MM.1S (cell line): Measurements from ENCODE around the gene GPR179.

Experiments
- DNase-seq: peaks from one replicate; pipeline ENCODE4 v3.0.0-alpha.2; 2015
- H2AFZ ChIP-seq: fragments of 300-600 bp; sonication (generic); 2 replicates; pipeline ENCODE4 v1.6.0; 2016; ENCODE audit warnings: antibody characterized with exemption, low read length
- H3F3A ChIP-seq: fragments of 300-600 bp; sonication (generic); 2 replicates; pipeline ENCODE4 v1.6.1; 2016; ENCODE audit warnings: mild to moderate bottlenecking, antibody characterized with exemption, low read length, moderate library complexity, mixed read lengths; ENCODE audit not compliant: insufficient read depth
- H3K27ac ChIP-seq: fragments of 300-600 bp; sonication (generic); 2 replicates; pipeline ENCODE4 v1.5.1; 2016; ENCODE audit warnings: mild to moderate bottlenecking, low read length
- H3K27me3 ChIP-seq: fragments of 300-600 bp; sonication (generic); replicated peaks from 2 replicates; pipeline ENCODE4 v1.6.0; 2016; ENCODE audit warnings: low read length; ENCODE audit not compliant: insufficient read depth
- H3K36me3 ChIP-seq: fragments of 300-600 bp; sonication (generic); replicated peaks from 2 replicates; pipeline ENCODE4 v1.6.1; 2016; ENCODE audit warnings: mild to moderate bottlenecking, low read length, mixed read lengths; ENCODE audit not compliant: insufficient read depth
- H3K4me1 ChIP-seq: fragments of 300-600 bp; sonication (generic); 2 replicates; pipeline ENCODE4 v1.6.1; 2016; ENCODE audit warnings: low read length, mixed read lengths
- H3K4me2 ChIP-seq: fragments of 300-600 bp; sonication (generic); 2 replicates; pipeline ENCODE4 v1.6.0; 2016; ENCODE audit warnings: low read depth, low read length
- H3K4me3 ChIP-seq: fragments of 300-600 bp; sonication (generic); 2 replicates; pipeline ENCODE4 v1.5.1; 2016; ENCODE audit warnings: low read length, mixed read lengths
- H3K79me2 ChIP-seq: fragments of 300-600 bp; sonication (generic); 2 replicates; pipeline ENCODE4 v1.6.1; 2016; ENCODE audit warnings: mixed run types, low read length, mixed read lengths
- H3K9ac ChIP-seq: fragments of 300-600 bp; sonication (generic); 2 replicates; pipeline ENCODE4 v1.6.1; 2016; ENCODE audit warnings: low read length, mixed read lengths
- H3K9me2 ChIP-seq: fragments of 300-600 bp; sonication (generic); replicated peaks from 2 replicates; pipeline ENCODE4 v1.6.1; 2016; ENCODE audit warnings: mild to moderate bottlenecking, low read length, mixed read lengths; ENCODE audit not compliant: insufficient read depth
- H3K9me3 ChIP-seq: fragments of 300-600 bp; sonication (generic); replicated peaks from 2 replicates; pipeline ENCODE4 v1.6.1; 2016; ENCODE audit warnings: mild to moderate bottlenecking, low read length, mixed read lengths; ENCODE audit not compliant: insufficient read depth
- H4K20me1 ChIP-seq: fragments of 300-600 bp; sonication (generic); 2 replicates; pipeline ENCODE4 v1.6.1; 2016; ENCODE audit warnings: mild to moderate bottlenecking, low read length, moderate library complexity, mixed read lengths; ENCODE audit not compliant: insufficient read depth
- CTCF ChIP-seq: fragments of 300-600 bp; sonication (generic); IDR thresholded peaks from 2 replicates; pipeline ENCODE4 v1.5.1; 2016; ENCODE audit warnings: antibody characterized with exemption, low read length, mixed read lengths
- EZH2 ChIP-seq: fragments of 300-600 bp; sonication (generic); optimal IDR thresholded peaks from 2 replicates; pipeline ENCODE3; 2017; ENCODE audit warnings: low read depth, mild to moderate bottlenecking, antibody characterized with exemption, low read length, mixed read lengths
- EZH2phosphoT487 ChIP-seq: fragments of 300-600 bp; sonication (generic); IDR thresholded peaks from 2 replicates; pipeline ENCODE4 v1.6.1; 2018; ENCODE audit warnings: antibody characterized with exemption, low read length

The GPR179 gene

GRCh38 chr17:38344420-38344745 lies 627 bp upstream of the GPR179 start:
- no peaks in the 10 kb centered on the region for H4K20me1 ChIP-seq
- no peaks in the 10 kb centered on the region for H3K4me1 ChIP-seq
- no peak overlapping the region for H3K27ac ChIP-seq
- H3K79me2 ChIP-seq = no peaks in the 10 kb centered on the region
- no peak for TF ChIP-seq CTCF
- TF ChIP-seq EZH2 = no peak
- no peak for TF ChIP-seq EZH2phosphoT487
- no peaks in the 10 kb centered on the region for H3K9me2 ChIP-seq
- no peak overlapping the region for H3K4me2 ChIP-seq
- no peaks in the 10 kb centered on the region for H3K36me3 ChIP-seq
- H2AFZ ChIP-seq = no peak overlapping the region
- H3K27me3 ChIP-seq = no peaks in the 10 kb centered on the region
- no peaks in the 10 kb centered on the region for H3F3A ChIP-seq
- DNase-seq = no peak
- H3K9ac ChIP-seq = no peak overlapping the region
- H3K9me3 ChIP-seq = no peaks in the 10 kb centered on the region
- H3K4me3 ChIP-seq = no peak overlapping the region

- Histone ChIP-seq H3K79me2 (no peaks in the 10 kb centered on the region), H3K27me3 (no peaks in the 10 kb centered on the region), H3K27ac (no peak overlapping the region), H3K4me2 (no peak overlapping the region), H3K9me2 (no peaks in the 10 kb centered on the region), H3K4me3 (no peak overlapping the region), H3F3A (no peaks in the 10 kb centered on the region), H3K9me3 (no peaks in the 10 kb centered on the region), H4K20me1 (no peaks in the 10 kb centered on the region), H3K9ac (no peak overlapping the region), H3K36me3 (no peaks in the 10 kb centered on the region), H3K4me1 (no peaks in the 10 kb centered on the region), H2AFZ (no peak overlapping the region)
- TF ChIP-seq EZH2 (no peak), EZH2phosphoT487 (no peak), CTCF (no peak)
- no peak for DNase-seq
These were observed 709 bp downstream of the GPR179 start for GRCh38 chr17:38342886-38343607.

- no peak overlapping the region for H3K4me2 ChIP-seq
- H3K9ac ChIP-seq = no peak overlapping the region
- no peaks in the 10 kb centered on the region for H3K9me2 ChIP-seq
- H3K4me1 ChIP-seq = no peaks in the 10 kb centered on the region
- H3K9me3 ChIP-seq = no peaks in the 10 kb centered on the region
- no peak for DNase-seq
- H3K79me2 ChIP-seq = no peaks in the 10 kb centered on the region
- no peak overlapping the region for H3K27ac ChIP-seq
- H4K20me1 ChIP-seq = no peaks in the 10 kb centered on the region
- H3K27me3 ChIP-seq = no peaks in the 10 kb centered on the region
- no peaks in the 10 kb centered on the region for H3K36me3 ChIP-seq
- H3F3A ChIP-seq = no peaks in the 10 kb centered on the region
- no peak overlapping the region for H2AFZ ChIP-seq
- H3K4me3 ChIP-seq = no peak overlapping the region
- TF ChIP-seq EZH2phosphoT487 (no peak), EZH2 (no peak), CTCF (no peak)
These were observed 2.6 kb downstream of the GPR179 start for GRCh38 chr17:38341035-38341721.
